B cell (primary cell): ENCODE data around the gene ZNF184. TPM values are rescaled to one million over a fixed set of nuclear protein-coding genes. Genes with fewer than 3 reads are reported as not detected.

Experiments
- ATAC-seq: fragments of 200-7000 bp; cut with Tn5 transposase; one replicate; pipeline ENCODE4 v1.10.0; 2021; ENCODE audit warnings: low read depth, mild to moderate bottlenecking, moderate number of reproducible peaks, moderate library complexity
- CTCF ChIA-PET: fragments of 350-600 bp; sonication (Branson Sonifier 250); formaldehyde crosslinking; loops from one replicate; lab custom pipeline; 2021; ENCODE audit warnings: antibody characterized with exemption, inconsistent platforms; lab: Charles Lee
- POLR2A ChIA-PET: fragments of 350-600 bp; sonication (Branson Sonifier 250); formaldehyde crosslinking; loops from one replicate; lab custom pipeline; 2021; ENCODE audit warnings: antibody characterized with exemption; lab: Charles Lee
- DNase-seq: peaks from one replicate; pipeline ENCODE4 v3.0.0; 2013
- H2AFZ ChIP-seq: 2 replicates; pipeline ENCODE4 v1.6.1; 2012; ENCODE audit warnings: mild to moderate bottlenecking, low read depth, low read length; ENCODE audit not compliant: insufficient read depth, poor library complexity, severe bottlenecking
- H3K27ac ChIP-seq, 2 donors: 1 replicate in 1 of 2; 2 replicates in 1 of 2; pipeline ENCODE4 v1.5.1; 2012 to 2013; ENCODE audit warnings: low read length in 2 of 2, mild to moderate bottlenecking in 2 of 2, moderate library complexity in 1 of 2
- H3K27me3 ChIP-seq, 4 experiments: fragments of 200-600 bp in 1 of 4; sonication (generic) in 1 of 4; replicated peaks in 1 of 4; 1 replicate in 2 of 4; 2 replicates in 2 of 4; pipeline versions ENCODE4 v1.6.1 to v1.7.0; 2013 to 2016; ENCODE audit warnings: low read length in 3 of 4, mild to moderate bottlenecking in 2 of 4, mixed read lengths in 1 of 4, moderate library complexity in 1 of 4; ENCODE audit not compliant: insufficient read depth in 4 of 4, control insufficient read depth in 3 of 4; ENCODE audit errors: control extremely low read depth in 1 of 4
- H3K36me3 ChIP-seq, 2 experiments: replicated peaks in 1 of 2; 1 replicate in 1 of 2; 2 replicates in 1 of 2; pipeline versions ENCODE4 v1.6.1 to v1.7.1; 2013; ENCODE audit warnings: low read length in 1 of 2; ENCODE audit not compliant: insufficient read depth in 2 of 2, control insufficient read depth in 1 of 2; ENCODE audit errors: control extremely low read depth in 1 of 2, extremely low read depth in 1 of 2
- H3K4me1 ChIP-seq, 2 donors: fragments of 200-600 bp in 1 of 2; sonication (generic) in 1 of 2; 1 replicate in 1 of 2; 2 replicates in 1 of 2; pipeline versions ENCODE4 v1.5.1 to v1.6.1; 2013 to 2017; ENCODE audit warnings: low read length in 2 of 2; ENCODE audit not compliant: control insufficient read depth in 2 of 2, insufficient read depth in 2 of 2
- H3K4me2 ChIP-seq: replicated peaks from 2 replicates; pipeline ENCODE3; 2012; ENCODE audit warnings: mild to moderate bottlenecking, low read depth, low read length; ENCODE audit not compliant: poor library complexity, severe bottlenecking
- H3K4me3 ChIP-seq, 5 experiments: fragments of 200-600 bp in 1 of 5; sonication (generic) in 1 of 5; 1 replicate in 3 of 5; 2 replicates in 2 of 5; pipeline versions ENCODE4 v1.5.1 to v1.7.0; 2011 to 2016; ENCODE audit warnings: low read length in 4 of 5, mild to moderate bottlenecking in 4 of 5, low read depth in 2 of 5, control low read depth in 1 of 5, moderate library complexity in 1 of 5; ENCODE audit not compliant: insufficient read depth in 1 of 5; ENCODE audit errors: control extremely low read depth in 1 of 5, extremely low read depth in 1 of 5
- H3K79me2 ChIP-seq: fragments of 200-600 bp; sonication (generic); one replicate; pipeline ENCODE4 v1.6.0; 2016; ENCODE audit warnings: low read length; ENCODE audit not compliant: control insufficient read depth, insufficient read depth
- H3K9ac ChIP-seq: fragments of 200-600 bp; sonication (generic); 2 replicates; pipeline ENCODE4 v1.6.1; 2017; ENCODE audit warnings: mild to moderate bottlenecking, low read length, moderate library complexity
- H3K9me3 ChIP-seq, 3 donors: one replicate each; pipeline versions ENCODE4 v1.6.1 to v1.7.1; 2013; ENCODE audit warnings: low read length in 2 of 3; ENCODE audit not compliant: control insufficient read depth in 2 of 3, insufficient read depth in 1 of 3; ENCODE audit errors: control extremely low read depth in 1 of 3
- H4K20me1 ChIP-seq: 2 replicates; pipeline ENCODE4 v1.6.0; 2012; ENCODE audit warnings: mild to moderate bottlenecking, low read length; ENCODE audit not compliant: insufficient read depth, control insufficient read depth, poor library complexity, severe bottlenecking
- H3K27ac Mint-ChIP-seq: one replicate; pipeline ENCODE4 v1.8.0; 2021; ENCODE audit warnings: mixed read lengths
- H3K27me3 Mint-ChIP-seq: one replicate; pipeline ENCODE4 v1.8.0; 2021; ENCODE audit warnings: mixed read lengths
- H3K4me1 Mint-ChIP-seq: one replicate; pipeline ENCODE4 v1.8.0; 2021; ENCODE audit warnings: mixed read lengths
- H3K4me3 Mint-ChIP-seq: one replicate; pipeline ENCODE4 v1.8.0; 2021; ENCODE audit warnings: mixed read lengths
- H3K9me3 Mint-ChIP-seq: one replicate; pipeline ENCODE4 v1.8.0; 2022; ENCODE audit warnings: mixed read lengths; ENCODE audit not compliant: insufficient read depth
- EZH2 ChIP-seq: IDR thresholded peaks from 2 replicates; pipeline ENCODE4 v1.6.1; 2012; ENCODE audit warnings: borderline replicate concordance, low read depth, mild to moderate bottlenecking, moderate library complexity, low read length; ENCODE audit not compliant: insufficient read depth, poor library complexity, severe bottlenecking
- WGBS: methylation state at CpG from one replicate; pipeline ENCODE4 v1.1.5; 2013; ENCODE audit warnings: missing lambda C conversion rate; ENCODE audit not compliant: insufficient coverage; 5-methylcytosine and 5-hydroxymethylcytosine counted together
- intact Hi-C: fragments of 100-400 bp; cut with micrococcal nuclease; formaldehyde crosslinking; loops from one replicate; pipeline ENCODE4 v1.10.0; 2022
- polyA plus RNA-seq: library from polyadenylated mRNA; depleted of rRNA; stranded (reverse); fragments of >200 nt; gene quantifications from 2 replicates; pipeline ENCODE4 v1.2.3, GENCODE V29; 2012
- total RNA-seq, 2 donors: library from RNA; stranded (reverse); fragments of 120-200 nt in 1 of 2; gene quantifications; 1 replicate in 1 of 2; 2 replicates in 1 of 2; pipeline versions ENCODE4 v1.2.3 to v1.2.4, GENCODE V29; 2013 to 2022
- TF ChIP-seq, protein P1 (sequence below): fragments of 200-600 bp; IDR thresholded peaks from one replicate; pipeline ENCODE4 v1.8.0; 2022; ENCODE audit warnings: antibody characterized with exemption, mild to moderate bottlenecking

ZNF184 gene
- total and polyA plus RNA-seq, 2 donors (not counting 1 experiment from before 2014, with no cell fraction given), result 3.7 to 11.8 TPM

DNA sequence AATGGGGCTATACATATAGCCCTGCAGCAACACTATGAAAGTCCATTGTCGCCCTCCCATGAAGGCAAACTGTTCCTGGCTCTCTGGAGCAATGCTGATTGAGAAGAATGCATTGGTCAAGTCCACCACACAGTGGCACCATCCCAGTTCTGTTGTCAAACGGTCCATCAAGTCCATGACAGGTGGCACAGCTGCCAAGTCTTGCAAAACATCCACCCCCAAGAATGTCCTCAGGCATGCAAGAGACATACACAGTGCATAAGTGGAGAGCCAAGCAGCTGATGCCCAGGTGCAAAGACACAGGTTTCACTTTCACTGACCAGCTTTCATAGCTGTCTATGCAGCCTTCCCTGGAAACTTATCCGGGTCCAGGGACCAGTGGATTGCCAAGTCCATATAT, 66.8 kb downstream of the ZNF184 start:
- Mint-ChIP-seq H3K9me3 (peaks cover 11% of the 10 kb centered on the region), H3K4me3 (no peak overlapping the region), H3K4me1 (no peaks in the 10 kb centered on the region), H3K27ac (no peak overlapping the region), H3K27me3 (no peaks in the 10 kb centered on the region)
- Histone ChIP-seq H3K36me3 (no peaks in the 10 kb centered on the region), H2AFZ (no peak overlapping the region), H3K79me2 (no peaks in the 10 kb centered on the region), H3K4me2 (no peak overlapping the region), H4K20me1 (no peaks in the 10 kb centered on the region), H3K27me3 (no peaks in the 10 kb centered on the region), H3K4me3 (no peak overlapping the region), H3K4me1 (no peaks in the 10 kb centered on the region), H3K9ac (no peak overlapping the region), H3K27ac (no peak overlapping the region), H3K9me3 (peaks cover 11 to 17% (median 12%) of the 10 kb centered on the region in 3 donors)
- intact Hi-C loops, result no loop called here
- CTCF ChIA-PET, result no interaction called here
- no peak for DNase-seq
- TF ChIP-seq, protein P1, sequence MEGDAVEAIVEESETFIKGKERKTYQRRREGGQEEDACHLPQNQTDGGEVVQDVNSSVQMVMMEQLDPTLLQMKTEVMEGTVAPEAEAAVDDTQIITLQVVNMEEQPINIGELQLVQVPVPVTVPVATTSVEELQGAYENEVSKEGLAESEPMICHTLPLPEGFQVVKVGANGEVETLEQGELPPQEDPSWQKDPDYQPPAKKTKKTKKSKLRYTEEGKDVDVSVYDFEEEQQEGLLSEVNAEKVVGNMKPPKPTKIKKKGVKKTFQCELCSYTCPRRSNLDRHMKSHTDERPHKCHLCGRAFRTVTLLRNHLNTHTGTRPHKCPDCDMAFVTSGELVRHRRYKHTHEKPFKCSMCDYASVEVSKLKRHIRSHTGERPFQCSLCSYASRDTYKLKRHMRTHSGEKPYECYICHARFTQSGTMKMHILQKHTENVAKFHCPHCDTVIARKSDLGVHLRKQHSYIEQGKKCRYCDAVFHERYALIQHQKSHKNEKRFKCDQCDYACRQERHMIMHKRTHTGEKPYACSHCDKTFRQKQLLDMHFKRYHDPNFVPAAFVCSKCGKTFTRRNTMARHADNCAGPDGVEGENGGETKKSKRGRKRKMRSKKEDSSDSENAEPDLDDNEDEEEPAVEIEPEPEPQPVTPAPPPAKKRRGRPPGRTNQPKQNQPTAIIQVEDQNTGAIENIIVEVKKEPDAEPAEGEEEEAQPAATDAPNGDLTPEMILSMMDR, result no peak
- TF ChIP-seq EZH2, result no peak
- POLR2A ChIA-PET, result no interaction called here
- WGBS, result 81% methylated on average over 3 of the region's 3 CpGs
- ATAC-seq, result no peak

DNA sequence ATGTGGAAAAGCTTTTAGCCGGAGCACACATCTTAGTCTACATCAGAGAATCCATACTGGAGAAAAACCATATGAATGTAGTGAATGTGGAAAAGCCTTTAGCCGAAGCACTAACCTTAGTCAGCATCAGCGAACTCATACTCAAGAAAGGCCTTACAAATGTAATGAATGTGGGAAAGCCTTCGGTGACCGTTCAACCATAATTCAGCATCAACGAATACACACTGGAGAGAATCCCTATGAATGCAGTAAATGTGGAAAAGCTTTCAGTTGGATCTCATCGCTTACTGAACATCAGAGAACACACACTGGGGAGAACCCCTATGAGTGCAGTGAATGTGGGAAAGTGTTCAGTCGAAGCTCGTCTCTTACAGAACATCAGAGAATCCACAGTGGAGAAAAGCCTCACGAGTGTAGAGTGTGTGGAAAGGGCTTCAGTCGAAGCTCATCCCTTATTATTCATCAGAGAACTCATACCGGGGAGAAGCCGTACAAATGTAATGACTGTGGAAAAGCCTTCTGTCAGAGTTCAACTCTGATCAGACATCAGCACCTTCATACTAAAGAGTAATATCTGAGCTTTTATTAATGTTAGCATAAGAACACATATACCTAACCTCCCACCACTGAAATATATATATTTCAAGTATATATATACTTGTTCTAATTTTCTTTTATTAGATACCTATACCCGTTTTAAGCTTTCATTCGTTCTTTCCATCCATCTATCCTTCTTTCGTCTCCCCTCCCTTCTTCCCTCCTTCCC, 71.8 kb downstream of the ZNF184 start:
- DNase-seq (no peak), ATAC-seq (no peak)
- intact Hi-C loops, result no loop called here
- H3K4me3 Mint-ChIP-seq, result no peak overlapping the region
- H3K4me1 Mint-ChIP-seq, result no peaks in the 10 kb centered on the region
- no peak overlapping the region for H3K9ac ChIP-seq
- POLR2A ChIA-PET, result no interaction called here
- no peaks in the 10 kb centered on the region for H3K4me1 ChIP-seq
- H3K4me2 ChIP-seq, result no peak overlapping the region
- peaks cover 0 to 4% of the 10 kb centered on the region in 2 experiments for H3K36me3 ChIP-seq
- WGBS, result 100% methylated on average over 4 of the region's 16 CpGs
- no peak overlapping the region for H3K4me3 ChIP-seq
- H3K79me2 ChIP-seq, result no peaks in the 10 kb centered on the region
- peaks cover 14% of the 10 kb centered on the region for H3K9me3 Mint-ChIP-seq
- CTCF ChIA-PET, result no interaction called here
- no peaks in the 10 kb centered on the region for H3K27me3 Mint-ChIP-seq
- TF ChIP-seq, protein P1, result no peak
- no peak for TF ChIP-seq EZH2
- H4K20me1 ChIP-seq, result no peaks in the 10 kb centered on the region
- H3K9me3 ChIP-seq, result peaks cover 11 to 40% (median 14%) of the 10 kb centered on the region in 3 donors
- H3K27me3 ChIP-seq, result no peaks in the 10 kb centered on the region
- no peak overlapping the region for H3K27ac ChIP-seq
- H3K27ac Mint-ChIP-seq, result no peak overlapping the region
- H2AFZ ChIP-seq, result no peak overlapping the region
